Esophagus squamous epithelium (tissue), 4 donors: ENCODE measurements around the gene PTPRD.

Source experiments
- CTCF ChIP-seq, 6 experiments: fragments of 450-650 bp in 4 of 6; fragments of 200-600 bp in 2 of 6; sonication (generic) in 2 of 6; IDR thresholded peaks; one replicate each; pipeline ENCODE4 v1.5.1; 2016 to 2019; ENCODE audit warnings: antibody characterized with exemption in 6 of 6, mild to moderate bottlenecking in 4 of 6, moderate library complexity in 4 of 6
- POLR2A ChIP-seq, 4 donors: fragments of 450-650 bp; IDR thresholded peaks; one replicate each; pipeline ENCODE4 v1.6.1; 2017; ENCODE audit warnings: antibody characterized with exemption in 4 of 4, mild to moderate bottlenecking in 4 of 4, moderate library complexity in 3 of 4

- TF ChIP-seq CTCF (IDR thresholded peaks at IDR 0.05) (no peak), POLR2A (IDR thresholded peaks at IDR 0.05) (no peak)
Observed at GRCh38 chr9:8389531-8389930, 2223.3 kb downstream of the PTPRD start.
